H1 (cell line): ENCODE measurements around the gene ZNF532. TPM values are rescaled to one million over a fixed set of nuclear protein-coding genes. Genes with fewer than 3 reads are reported as not detected.

ENCODE experiments used
- CTCF ChIA-PET: fragments of 300-600 bp; sonication (Branson Sonifier 250); formaldehyde crosslinking; loops from one replicate; lab custom pipeline; 2021; ENCODE audit not compliant: partially characterized antibody; lab: Charles Lee
- POLR2A ChIA-PET: fragments of 300-600 bp; sonication (Branson Sonifier 250); formaldehyde crosslinking; loops from one replicate; lab custom pipeline; 2021; ENCODE audit warnings: inconsistent platforms; ENCODE audit not compliant: partially characterized antibody; lab: Charles Lee
- DNase-seq, 2 experiments: peaks; one replicate each; pipeline versions ENCODE4 v3.0.0 to v3.0.0-alpha.2; 2010 to 2022; ENCODE audit warnings: low spot score in 2 of 2, low read depth in 1 of 2, mixed read lengths in 1 of 2
- FAIRE-seq: peaks from 2 replicates; lab custom pipeline; 2011; peaks lifted over from hg19 to GRCh38; lab: Jason Lieb, UNC
- H2AFZ ChIP-seq: 2 replicates; pipeline ENCODE4 v1.8.1; 2012; ENCODE audit warnings: low read length, inconsistent platforms
- H2AK5ac ChIP-seq: 2 replicates; pipeline ENCODE4 v1.6.1; 2013; ENCODE audit warnings: low read depth, low read length
- H2BK120ac ChIP-seq: replicated peaks from 2 replicates; pipeline ENCODE3; 2013; ENCODE audit warnings: low read depth, low read length, inconsistent platforms
- H2BK12ac ChIP-seq: 2 replicates; pipeline ENCODE4 v1.6.1; 2013; ENCODE audit warnings: low read depth, low read length
- H2BK15ac ChIP-seq: 2 replicates; pipeline ENCODE4 v1.6.1; 2013; ENCODE audit warnings: low read length
- H2BK20ac ChIP-seq: 2 replicates; pipeline ENCODE4 v1.6.1; 2013; ENCODE audit warnings: low read length
- H2BK5ac ChIP-seq: 2 replicates; pipeline ENCODE4 v1.6.1; 2013; ENCODE audit warnings: low read depth, low read length
- H3K14ac ChIP-seq: 2 replicates; pipeline ENCODE4 v1.6.1; 2013; ENCODE audit warnings: inconsistent platforms; ENCODE audit not compliant: insufficient read length
- H3K18ac ChIP-seq: 2 replicates; pipeline ENCODE4 v1.6.1; 2013; ENCODE audit warnings: low read length; ENCODE audit errors: extremely low read depth
- H3K23ac ChIP-seq: 2 replicates; pipeline ENCODE4 v1.6.1; 2013; ENCODE audit warnings: inconsistent platforms; ENCODE audit not compliant: insufficient read length
- H3K23me2 ChIP-seq: 2 replicates; pipeline ENCODE4 v1.6.1; 2013; ENCODE audit warnings: low read depth, low read length
- H3K27ac ChIP-seq: 2 replicates; pipeline ENCODE4 v1.6.1; 2011; ENCODE audit warnings: low read depth, low read length, inconsistent platforms
- H3K27me3 ChIP-seq, 4 experiments: replicated peaks in 1 of 4; 1 replicate in 1 of 4; 2 replicates in 3 of 4; pipeline versions ENCODE4 v1.6.1 to v1.8.1; 2011 to 2013; ENCODE audit warnings: low read length in 3 of 4, mild to moderate bottlenecking in 3 of 4, inconsistent platforms in 2 of 4, mixed read lengths in 2 of 4, moderate library complexity in 1 of 4; ENCODE audit not compliant: control insufficient read depth in 3 of 4, insufficient read depth in 3 of 4; ENCODE audit errors: extremely low read depth in 1 of 4
- H3K36me3 ChIP-seq, 4 experiments: 2 replicates each; pipeline versions ENCODE4 v1.6.1 to v1.8.1; 2011 to 2013; ENCODE audit warnings: mild to moderate bottlenecking in 4 of 4, low read length in 3 of 4, moderate library complexity in 2 of 4, control low read depth in 1 of 4, inconsistent platforms in 1 of 4; ENCODE audit not compliant: insufficient read depth in 4 of 4, control insufficient read depth in 2 of 4
- H3K4ac ChIP-seq: replicated peaks from 2 replicates; pipeline ENCODE3; 2013; ENCODE audit warnings: low read length, low read depth, mixed read lengths, inconsistent platforms; ENCODE audit not compliant: insufficient read length
- H3K4me1 ChIP-seq, 4 experiments: replicated peaks in 1 of 4; 1 replicate in 1 of 4; 2 replicates in 3 of 4; pipeline versions ENCODE4 v1.6.1 to v1.8.1; 2011 to 2013; ENCODE audit warnings: low read length in 3 of 4, inconsistent platforms in 2 of 4, mixed read lengths in 1 of 4; ENCODE audit not compliant: insufficient read depth in 4 of 4, control insufficient read depth in 3 of 4
- H3K4me2 ChIP-seq, 2 experiments: 2 replicates each; pipeline versions ENCODE4 v1.6.1 to v1.8.1; 2011 to 2013; ENCODE audit warnings: low read depth in 2 of 2, low read length in 2 of 2, control low read depth in 1 of 2, inconsistent platforms in 1 of 2, mild to moderate bottlenecking in 1 of 2; ENCODE audit not compliant: insufficient read depth in 1 of 2
- H3K4me3 ChIP-seq, 4 experiments: fragments of 200-600, 300-600 bp in 1 of 4; sonication (generic), shearing (Covaris generic), sonication (Bioruptor Twin) in 1 of 4; 2 replicates each; pipeline versions ENCODE4 v1.5.1 to v1.8.1; 2011 to 2016; ENCODE audit warnings: low read length in 4 of 4, low read depth in 3 of 4, control low read depth in 2 of 4, inconsistent platforms in 2 of 4, mild to moderate bottlenecking in 2 of 4, mixed read lengths in 1 of 4, moderate library complexity in 1 of 4; ENCODE audit not compliant: insufficient read depth in 2 of 4; ENCODE audit errors: extremely low read depth in 1 of 4
- H3K56ac ChIP-seq: replicated peaks from 2 replicates; pipeline ENCODE3; 2013; ENCODE audit warnings: low read depth, mild to moderate bottlenecking, mixed read lengths, low read length, inconsistent platforms; ENCODE audit not compliant: insufficient read length
- H3K79me1 ChIP-seq: 2 replicates; pipeline ENCODE4 v1.6.1; 2013; ENCODE audit warnings: low read depth, low read length, control low read depth
- H3K79me2 ChIP-seq, 2 experiments: 2 replicates each; pipeline versions ENCODE4 v1.6.1 to v1.8.1; 2012 to 2013; ENCODE audit warnings: low read length in 2 of 2, mild to moderate bottlenecking in 2 of 2, inconsistent platforms in 1 of 2; ENCODE audit not compliant: insufficient read depth in 2 of 2, control insufficient read depth in 1 of 2
- H3K9ac ChIP-seq, 4 experiments: replicated peaks in 1 of 4; 1 replicate in 1 of 4; 2 replicates in 3 of 4; pipeline versions ENCODE4 v1.6.1 to v1.8.1; 2011 to 2013; ENCODE audit warnings: low read depth in 3 of 4, low read length in 3 of 4, control low read depth in 2 of 4, mild to moderate bottlenecking in 2 of 4, moderate library complexity in 2 of 4, inconsistent platforms in 1 of 4; ENCODE audit errors: extremely low read depth in 1 of 4
- H3K9me3 ChIP-seq, 2 experiments: 2 replicates each; pipeline versions ENCODE4 v1.6.1 to v1.8.1; 2012 to 2013; ENCODE audit warnings: mild to moderate bottlenecking in 2 of 2, moderate library complexity in 2 of 2, control low read depth in 1 of 2, inconsistent platforms in 1 of 2, low read depth in 1 of 2, low read length in 1 of 2, mixed read lengths in 1 of 2; ENCODE audit not compliant: insufficient read depth in 2 of 2
- H4K20me1 ChIP-seq, 2 experiments: replicated peaks in 1 of 2; 2 replicates each; pipeline versions ENCODE3 to v1.8.1; 2011 to 2013; ENCODE audit warnings: inconsistent platforms in 2 of 2, low read length in 2 of 2, mild to moderate bottlenecking in 1 of 2; ENCODE audit not compliant: insufficient read depth in 2 of 2, control insufficient read depth in 1 of 2
- H4K5ac ChIP-seq: 2 replicates; pipeline ENCODE4 v1.6.1; 2013; ENCODE audit warnings: low read length, low read depth, mixed read lengths, inconsistent platforms; ENCODE audit not compliant: insufficient read length
- H4K8ac ChIP-seq: 2 replicates; pipeline ENCODE4 v1.8.0; 2013; ENCODE audit warnings: mild to moderate bottlenecking, moderate library complexity, low read length, inconsistent platforms; ENCODE audit not compliant: insufficient read depth; ENCODE audit errors: extremely low read depth
- H4K91ac ChIP-seq: replicated peaks from 2 replicates; pipeline ENCODE3; 2013; ENCODE audit warnings: low read length, mixed read lengths, inconsistent platforms; ENCODE audit not compliant: insufficient read length
- BCL11A ChIP-seq, 2 experiments: IDR thresholded peaks; one replicate each; pipeline ENCODE4 v1.6.1; 2011; ENCODE audit warnings: low read depth in 2 of 2, low read length in 2 of 2, mild to moderate bottlenecking in 2 of 2
- CREB1 ChIP-seq: IDR thresholded peaks from 2 replicates; pipeline ENCODE4 v1.6.1; 2012; ENCODE audit warnings: inconsistent platforms
- EZH2 ChIP-seq: fragments of 200-600 bp; sonication (generic); IDR thresholded peaks from 2 replicates; pipeline ENCODE4 v1.7.1; 2012; ENCODE audit warnings: low read depth, mild to moderate bottlenecking, moderate library complexity, low read length, inconsistent platforms; ENCODE audit not compliant: severe bottlenecking
- GABPA ChIP-seq: IDR thresholded peaks from 2 replicates; pipeline ENCODE4 v1.6.1; 2011; ENCODE audit warnings: mild to moderate bottlenecking, low read length, moderate library complexity, borderline replicate concordance; ENCODE audit not compliant: insufficient read depth
- HDAC2 ChIP-seq, 2 experiments: fragments of 300-600 bp in 1 of 2; sonication (generic) in 1 of 2; IDR thresholded peaks; 2 replicates each; pipeline ENCODE4 v1.6.1; 2011 to 2012; ENCODE audit warnings: low read depth in 2 of 2, low read length in 2 of 2, mild to moderate bottlenecking in 2 of 2, moderate library complexity in 2 of 2, borderline replicate concordance in 1 of 2, inconsistent platforms in 1 of 2
- KDM1A ChIP-seq: fragments of 200-600, 300-600 bp; sonication (generic); IDR thresholded peaks from 2 replicates; pipeline ENCODE4 v1.7.1; 2016; ENCODE audit warnings: mild to moderate bottlenecking, low read length, borderline replicate concordance
- SRF ChIP-seq: IDR thresholded peaks from 2 replicates; pipeline ENCODE4 v1.6.1; 2011; ENCODE audit warnings: mild to moderate bottlenecking, low read depth, low read length, moderate library complexity
- TAF7 ChIP-seq: optimal IDR thresholded peaks from 2 replicates; pipeline ENCODE3; 2011; ENCODE audit warnings: low read depth, mild to moderate bottlenecking, inconsistent platforms, low read length, moderate library complexity, borderline replicate concordance
- WGBS, 2 experiments: shearing (Covaris generic) in 1 of 2; methylation state at CpG; one replicate each; pipeline versions ENCODE4 v1.1.6 to v1.1.7; 2013 to 2015; ENCODE audit warnings: low lambda C conversion rate in 2 of 2, mixed read lengths in 2 of 2, inconsistent platforms in 1 of 2, low coverage in 1 of 2, missing lambda C conversion rate in 1 of 2; ENCODE audit not compliant: insufficient replicate concordance in 2 of 2, insufficient coverage in 1 of 2, insufficient read length in 1 of 2; ENCODE audit errors: extremely low coverage in 1 of 2, missing lambda C conversion rate in 1 of 2; 5-methylcytosine and 5-hydroxymethylcytosine counted together
- polyA plus RNA-seq, 7 experiments: library from polyadenylated mRNA; depleted of rRNA in 3 of 7; stranded (reverse) in 5 of 7; unstranded in 2 of 7; fragments of >200 nt in 5 of 7; fragments of 200-250 nt in 2 of 7; gene quantifications; 1 replicate in 5 of 7; 2 replicates in 1 of 7; 4 replicates in 1 of 7; pipeline versions ENCODE4 v1.2.1 to v1.2.3, GENCODE V29; 2011 to 2013; ENCODE audit warnings: missing spikeins in 2 of 7, mixed read lengths in 2 of 7
- total RNA-seq: library from RNA; stranded (reverse); fragmentation: NEBNext Ultra II Directional; extraction: Animal tissue kit (Norgen Biotek cat#: 25700); gene quantifications from 2 replicates; pipeline ENCODE4 v1.2.1, GENCODE V29; 2021

Gene ZNF532
- total and polyA plus RNA-seq, 2 of the 8 experiments (the other 6 are each of a cell fraction or from before 2014, with no cell fraction given) = 143 to 240 TPM

DNA sequence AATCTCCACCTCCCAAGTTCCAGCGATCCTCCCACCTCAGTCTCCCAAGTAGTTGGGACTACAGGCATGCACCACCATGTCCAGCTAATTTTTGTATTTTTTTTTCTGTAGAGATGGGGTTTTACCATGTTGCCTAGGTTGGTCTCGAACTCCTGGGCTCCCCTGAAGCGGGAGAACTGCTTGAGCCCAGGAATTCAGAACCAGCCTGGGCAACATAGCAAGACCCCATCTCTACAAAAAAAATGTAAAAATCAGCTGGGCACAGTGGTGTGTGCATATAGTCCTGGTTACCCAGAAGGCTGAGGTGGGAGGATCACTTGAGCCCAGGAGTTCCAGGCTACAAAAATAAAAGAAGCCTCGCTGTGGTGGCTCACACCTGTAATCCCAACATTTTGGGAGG lies 12.0 kb upstream of the ZNF532 start:
- Histone ChIP-seq H2AK5ac (no peak overlapping the region), H3K23ac (no peak overlapping the region), H3K79me1 (no peaks in the 10 kb centered on the region), H4K8ac (no peak overlapping the region), H4K91ac (peak overlapping the region; percentile 20), H3K4me1 (peaks cover 4 to 22% (median 21%) of the 10 kb centered on the region in 4 experiments; a peak in 6 of 7 replicates), H3K4me2 (no peak overlapping the region), H3K23me2 (no peaks in the 10 kb centered on the region; the same call in 1 of the 2 replicates), H3K9me3 (no peaks in the 10 kb centered on the region), H3K4me3 (no peak overlapping the region), H2BK15ac (no peak overlapping the region), H3K56ac (no peak overlapping the region), H4K5ac (no peak overlapping the region), H3K4ac (no peak overlapping the region), H3K27ac (no peak overlapping the region), H2BK12ac (peak overlapping the region; percentile 88; the same call in 1 of the 2 replicates), H3K79me2 (no peaks in the 10 kb centered on the region), H3K18ac (no peak overlapping the region), H2BK5ac (no peak overlapping the region), H4K20me1 (no peaks in the 10 kb centered on the region), H3K27me3 (no peaks in the 10 kb centered on the region), H3K36me3 (no peaks in the 10 kb centered on the region), H2BK20ac (0 out of 2 replicates have a peak overlapping the region, but pooled peaks have one; percentile 66), H2AFZ (no peak overlapping the region), H2BK120ac (no peak overlapping the region), H3K9ac (no peak overlapping the region), H3K14ac (no peak overlapping the region)
- 94% methylated on average over 4 of the region's 4 CpGs; no CpG with 5 or more reads in 1 of the 2 experiments for WGBS, 2 experiments
- POLR2A ChIA-PET = interaction anchor here (1.7 to 12.2 kb wide), 2 partner anchors 11 to 21 kb away, joined by 5 to 289 read pairs; partner anchors contain the start of gene ZNF532
- CTCF ChIA-PET = no interaction called here
- FAIRE-seq = no peak
- TF ChIP-seq HDAC2 (IDR thresholded peaks at IDR 0.05; ENCODE audit: borderline replicate concordance in 1 of 2, low read depth in 2 of 2, low read length in 2 of 2) = no peak
- no peak for TF ChIP-seq GABPA
- 0 out of 2 replicates have a peak, but pooled peaks have one; percentile 25 for TF ChIP-seq KDM1A
- no peak for TF ChIP-seq SRF
- no peak for TF ChIP-seq TAF7
- TF ChIP-seq EZH2 = no peak
- TF ChIP-seq BCL11A (IDR thresholded peaks at IDR 0.05; ENCODE audit: low read depth in 2 of 2, low read length in 2 of 2) = no peak
- TF ChIP-seq CREB1 = no peak
- no peak for DNase-seq
